A673 (cell line): ENCODE data around the gene RELN. TPM values are rescaled to one million over a fixed set of nuclear protein-coding genes. Genes with fewer than 3 reads are reported as not detected.

ENCODE experiments used
- BruUV-seq: library from RNA; stranded (reverse); fragments of 400-500 nt; replicated peaks from 2 replicates; lab custom pipeline; 2021; lab: Mats Ljungman, UMichigan
- CTCF ChIA-PET: fragments of 300-600 bp; sonication (Branson Sonifier 250); formaldehyde crosslinking; loops from one replicate; lab custom pipeline; 2022; ENCODE audit warnings: antibody characterized with exemption; lab: Charles Lee
- POLR2A ChIA-PET: fragments of 300-600 bp; sonication (Branson Sonifier 250); formaldehyde crosslinking; loops from one replicate; lab custom pipeline; 2022; ENCODE audit warnings: antibody characterized with exemption; ENCODE audit not compliant: low non-redundant PET; lab: Charles Lee
- DNase-seq: peaks from one replicate; pipeline ENCODE4 v3.0.0-alpha.2; 2015; ENCODE audit warnings: low spot score
- H3K27ac ChIP-seq: fragments of 200-600 bp; sonication (generic); 2 replicates; pipeline ENCODE4 v1.5.1; 2016; ENCODE audit warnings: mixed run types, low read depth, mild to moderate bottlenecking, mixed read lengths, antibody characterized with exemption, low read length; ENCODE audit not compliant: poor library complexity, severe bottlenecking
- H3K27me3 ChIP-seq: fragments of 200-600 bp; sonication (generic); replicated peaks from 2 replicates; pipeline ENCODE4 v1.6.1; 2017; ENCODE audit warnings: mixed run types, low read depth, mild to moderate bottlenecking, mixed read lengths, antibody characterized with exemption, low read length; ENCODE audit not compliant: insufficient read depth, poor library complexity
- H3K36me3 ChIP-seq: fragments of 200-600 bp; sonication (generic); 2 replicates; pipeline ENCODE4 v1.6.1; 2016; ENCODE audit warnings: mixed run types, mild to moderate bottlenecking, mixed read lengths, antibody characterized with exemption, low read length; ENCODE audit not compliant: insufficient read depth, poor library complexity, severe bottlenecking
- H3K4me1 ChIP-seq: fragments of 200-600 bp; sonication (generic); 2 replicates; pipeline ENCODE4 v1.6.1; 2017; ENCODE audit warnings: mixed run types, mild to moderate bottlenecking, mixed read lengths, antibody characterized with exemption, low read length; ENCODE audit not compliant: insufficient read depth, poor library complexity, severe bottlenecking
- H3K4me3 ChIP-seq: fragments of 200-600 bp; sonication (generic); 2 replicates; pipeline ENCODE4 v1.5.1; 2016; ENCODE audit warnings: low read depth, mixed run types, mild to moderate bottlenecking, mixed read lengths, low read length; ENCODE audit not compliant: poor library complexity, severe bottlenecking
- H3K9me3 ChIP-seq: fragments of 200-600 bp; sonication (generic); 2 replicates; pipeline ENCODE4 v1.6.1; 2016; ENCODE audit warnings: mixed run types, low read depth, mild to moderate bottlenecking, mixed read lengths, antibody characterized with exemption, low read length; ENCODE audit not compliant: poor library complexity, severe bottlenecking
- CTCF ChIP-seq: fragments of 300-800, 200-600 bp; sonication (generic); conservative IDR thresholded peaks from 2 replicates; pipeline ENCODE4 v1.5.1; 2017; ENCODE audit warnings: low read depth, mild to moderate bottlenecking, antibody characterized with exemption, low read length, moderate library complexity, mixed read lengths
- EZH2 ChIP-seq: fragments of 200-600 bp; sonication (generic); IDR thresholded peaks from 2 replicates; pipeline ENCODE4 v1.6.1; 2017; ENCODE audit warnings: borderline replicate concordance, low read depth, mild to moderate bottlenecking, mixed read lengths, antibody characterized with exemption, low read length; ENCODE audit not compliant: poor library complexity, severe bottlenecking
- intact Hi-C: fragments of 100-400 bp; cut with micrococcal nuclease; formaldehyde crosslinking; loops from one replicate; pipeline ENCODE4 v1.10.0; 2022; ENCODE audit not compliant: unreplicated experiment
- total RNA-seq: library from RNA; stranded (reverse); gene quantifications from 2 replicates; pipeline ENCODE4 v1.2.3, GENCODE V29; 2021

RELN gene
- total RNA-seq, 1 experiment from 2014 or later, result not detected

DNA sequence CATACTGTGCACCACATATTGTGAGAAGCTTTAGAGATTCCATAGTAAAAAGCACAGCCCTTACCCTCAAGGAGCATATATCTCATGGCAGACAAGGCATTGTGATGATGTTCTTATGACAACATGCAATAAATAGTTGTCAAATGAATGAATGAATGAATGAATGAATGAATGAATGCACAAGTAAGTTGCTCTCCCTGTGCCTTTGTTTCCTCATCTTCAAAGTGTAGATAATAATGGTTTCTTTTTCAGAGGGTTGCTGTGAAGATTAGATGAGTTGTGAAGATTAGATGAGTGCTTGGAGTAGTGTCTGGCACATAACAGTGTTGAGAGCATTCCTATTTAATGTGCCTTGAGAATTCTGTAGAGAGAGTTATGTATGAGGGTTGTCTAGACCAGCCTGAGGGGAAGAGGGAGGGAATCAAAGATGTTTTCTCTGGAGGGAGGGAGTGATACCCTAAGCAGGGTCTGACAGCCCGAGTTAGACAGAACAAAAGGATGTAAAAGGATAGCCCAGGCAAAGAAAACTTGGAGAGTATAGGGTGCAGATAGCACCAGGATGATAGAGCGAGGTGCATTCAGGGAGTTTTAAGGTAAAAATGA is 217.2 kb downstream of the RELN start:
- Histone ChIP-seq H3K36me3 (no peaks in the 10 kb centered on the region), H3K27ac (no peak overlapping the region), H3K4me3 (no peak overlapping the region), H3K27me3 (peaks cover 22% of the 10 kb centered on the region), H3K4me1 (no peaks in the 10 kb centered on the region), H3K9me3 (no peaks in the 10 kb centered on the region)
- DNase-seq, result no peak
- TF ChIP-seq EZH2 (no peak), CTCF (no peak)
- ChIA-PET CTCF (no interaction called here), POLR2A (no interaction called here)
- intact Hi-C loops, result no loop called here
- no TSS peak for BruUV-seq

DNA sequence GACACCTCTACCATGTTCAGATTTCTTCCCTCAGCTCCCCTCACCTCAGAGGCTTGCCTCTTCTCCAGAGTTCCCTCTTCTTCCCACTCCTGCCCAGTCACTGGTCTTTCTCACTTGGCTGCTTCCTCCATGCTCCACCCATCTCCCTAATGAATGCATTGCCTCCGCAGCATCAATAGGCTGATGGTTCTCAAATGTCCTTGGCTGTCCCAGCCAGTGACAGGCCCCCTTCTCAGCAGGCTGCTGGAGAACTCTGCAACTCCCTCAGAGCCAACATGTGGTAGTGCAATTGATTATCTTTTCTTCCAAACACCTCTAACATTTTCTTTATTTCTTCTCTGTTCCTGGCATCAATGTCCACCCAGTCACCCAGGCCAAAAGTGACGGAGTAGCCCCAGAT is 218.2 kb downstream of the RELN start:
- Histone ChIP-seq H3K36me3 (no peaks in the 10 kb centered on the region), H3K4me3 (no peak overlapping the region), H3K27ac (no peak overlapping the region), H3K4me1 (no peaks in the 10 kb centered on the region), H3K9me3 (no peaks in the 10 kb centered on the region), H3K27me3 (peaks cover 28% of the 10 kb centered on the region)
- TF ChIP-seq CTCF (no peak), EZH2 (no peak)
- DNase-seq, result no peak
- ChIA-PET POLR2A (no interaction called here), CTCF (no interaction called here)
- BruUV-seq, result no TSS peak
- intact Hi-C loops, result no loop called here

DNA sequence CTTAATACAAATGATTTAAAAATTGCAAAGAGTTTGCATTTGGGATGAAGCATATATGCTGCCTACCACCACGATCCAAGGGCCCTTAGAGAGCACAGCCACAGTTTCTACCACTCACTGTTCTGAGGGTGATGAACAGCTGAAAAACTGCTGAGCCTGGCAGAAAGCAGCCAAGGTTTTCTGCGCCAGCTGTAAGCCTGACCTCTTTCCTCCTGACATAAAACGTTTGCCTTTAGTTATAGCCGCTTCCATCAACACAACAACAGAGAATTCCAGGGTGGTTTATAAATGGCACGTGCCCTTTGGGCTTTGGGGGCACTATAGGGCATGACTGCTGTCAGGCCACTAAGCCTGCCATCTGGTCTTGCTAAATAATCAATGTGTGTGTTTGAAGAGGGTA is 222.8 kb downstream of the RELN start:
- POLR2A ChIA-PET, result no interaction called here
- H3K4me3 ChIP-seq, result no peak overlapping the region

More for the DNA sequence above, 222.8 kb downstream of the RELN start:
- Histone ChIP-seq H3K4me1 (no peaks in the 10 kb centered on the region), H3K36me3 (no peaks in the 10 kb centered on the region), H3K9me3 (no peaks in the 10 kb centered on the region), H3K27me3 (peaks cover 39% of the 10 kb centered on the region), H3K27ac (no peak overlapping the region)
- TF ChIP-seq CTCF, result no peak
- TF ChIP-seq EZH2, result no peak
- intact Hi-C loops, result no loop called here
- CTCF ChIA-PET, result no interaction called here
- BruUV-seq, result no TSS peak
- DNase-seq, result no peak
